Daoy (cell line): Measurements from ENCODE around the gene SPRR2E. TPM values are rescaled to one million over a fixed set of nuclear protein-coding genes. Genes with fewer than 3 reads are reported as not detected.
"Not testable (repeated sequence)": the region's sequence is repeated elsewhere in the genome, so short reads cannot be mapped to it uniquely, and the experiment has no call there.

Source experiments
- DNase-seq: peaks from one replicate; pipeline ENCODE4 v3.0.0-alpha.2; 2015; ENCODE audit warnings: low read depth
- total RNA-seq: library from RNA; depleted of rRNA; stranded (reverse); fragments of >200 nt; shearing (Covaris generic); gene quantifications from 2 replicates; pipeline ENCODE4 v1.2.3, GENCODE V29; 2014; rRNA removed

The SPRR2E gene
- total RNA-seq, 1 experiment from 2014 or later: not detected

DNA sequence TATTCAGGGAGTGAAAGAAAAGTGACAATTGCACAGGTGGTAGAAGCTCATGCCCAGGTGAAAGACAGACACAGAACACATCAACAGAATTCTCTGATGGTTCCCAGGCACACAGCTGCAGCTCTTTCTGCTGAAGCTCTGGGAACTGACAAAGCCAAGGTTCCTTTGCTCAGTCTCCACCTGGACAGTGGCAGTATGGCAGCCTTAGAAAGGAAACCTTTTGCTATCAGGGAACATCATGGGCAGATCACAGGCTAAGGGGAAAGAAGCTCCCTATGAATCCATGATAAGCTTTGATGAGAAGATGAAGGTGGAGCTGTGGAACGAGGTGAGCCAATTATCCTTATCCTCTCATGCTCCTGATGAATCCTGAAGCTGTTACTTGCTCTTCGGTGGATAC lies 24.1 kb downstream of the SPRR2E start:
- no peak for DNase-seq

GRCh38 chr1:153058826-153059784 lies 35.2 kb downstream of the SPRR2E start:
- peak; percentile 69 for DNase-seq

DNA sequence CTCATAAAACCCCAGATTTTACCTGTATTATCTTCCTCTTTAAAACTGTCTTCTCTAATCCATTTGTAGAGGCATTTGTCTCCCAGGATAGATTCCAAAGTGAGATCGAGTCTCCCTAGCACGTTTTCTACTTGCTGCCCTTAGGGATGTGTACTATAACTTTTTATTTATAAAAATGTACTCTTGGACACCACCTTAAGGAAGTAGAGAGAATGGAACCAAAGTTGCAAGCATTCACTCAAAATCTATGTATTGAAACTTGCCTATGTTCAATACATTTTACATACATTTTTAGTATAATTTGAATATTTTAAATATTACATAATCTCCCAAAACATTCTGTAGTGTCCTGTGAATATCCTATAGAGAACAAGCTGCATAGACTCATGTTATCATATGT lies 36.2 kb downstream of the SPRR2E start:
- no peak for DNase-seq

- no peak for DNase-seq
Measured at GRCh38 chr1:153057375-153057774, 37.0 kb downstream of the SPRR2E start, which contains the start of gene SPRR2A. SPRR2A (minus strand) TSS chr1:153057512; CDS start chr1:153056735, 777 bp downstream.

GRCh38 chr1:153056111-153056510 lies 38.2 kb downstream of the SPRR2E start:
- not testable (repeated sequence) for DNase-seq

DNA sequence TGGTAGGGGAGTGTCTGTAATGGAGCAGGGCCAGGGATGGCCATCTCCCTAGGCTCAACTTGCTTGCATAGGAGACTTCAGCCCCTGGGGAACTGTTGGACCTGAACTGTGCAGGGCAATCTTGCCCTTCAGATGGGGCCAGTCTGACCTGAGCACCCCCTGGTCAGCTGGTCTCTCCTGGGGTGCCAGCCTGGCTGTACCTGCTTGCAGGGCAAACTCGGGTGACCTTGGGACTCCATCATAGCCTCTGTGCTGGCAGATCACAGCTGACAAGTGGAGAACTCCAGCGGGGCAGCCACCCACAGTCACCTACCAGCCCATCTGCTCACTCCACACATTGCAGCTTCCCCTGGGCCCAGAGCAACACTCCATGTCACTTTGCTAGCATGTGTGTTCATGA lies 45.1 kb downstream of the SPRR2E start:
- no peak for DNase-seq

Other genes starting within 250 kb of the SPRR2E start
- gene LCE7A, start 234.5 kb downstream of the SPRR2E start, total RNA-seq: not detected in 2 replicates
- not detected in 2 replicates for gene SMCP, start 216.2 kb downstream of the SPRR2E start, total RNA-seq
- 0.06 TPM in 1 of 2 replicates, not detected in the other for gene IVL, start 186.0 kb downstream of the SPRR2E start, total RNA-seq
- not detected in 2 replicates for gene SPRR5, start 147.3 kb downstream of the SPRR2E start, total RNA-seq
- gene SPRR4, start 123.9 kb downstream of the SPRR2E start, total RNA-seq: not detected in 2 replicates
- gene SPRR1A, start 110.4 kb downstream of the SPRR2E start, total RNA-seq: not detected in 2 replicates
- not detected in 2 replicates for gene SPRR3, start 92.8 kb downstream of the SPRR2E start, total RNA-seq
- not detected in 2 replicates for gene SPRR1B, start 63.3 kb downstream of the SPRR2E start, total RNA-seq
- not detected in 2 replicates for gene SPRR2D, start 53.4 kb downstream of the SPRR2E start, total RNA-seq
- gene SPRR2A, start 37.0 kb downstream of the SPRR2E start, total RNA-seq: not detected in 2 replicates
- gene SPRR2B, start 22.9 kb downstream of the SPRR2E start, total RNA-seq: not detected in 2 replicates
- gene SPRR2F, start 19.0 kb upstream of the SPRR2E start, total RNA-seq: not detected in 2 replicates
- not detected in 2 replicates for gene SPRR2G, start 56.4 kb upstream of the SPRR2E start, total RNA-seq
- gene LELP1, start 108.9 kb upstream of the SPRR2E start, total RNA-seq: not detected in 2 replicates
- 0.11 TPM in 1 of 2 replicates, not detected in the other for gene PRR9, start 123.1 kb upstream of the SPRR2E start, total RNA-seq
- not detected in 2 replicates for gene LORICRIN, start 165.2 kb upstream of the SPRR2E start, total RNA-seq
- gene PGLYRP3, start 218.4 kb upstream of the SPRR2E start, total RNA-seq: not detected in 2 replicates